GM12891 (cell line): ENCODE measurements around the gene TACC2.

Source experiments
- POLR2AphosphoS5 ChIP-seq: IDR thresholded peaks from 2 replicates; pipeline ENCODE4 v1.6.1; 2011; ENCODE audit warnings: low read depth, low read length, control low read depth
- POU2F2 ChIP-seq: IDR thresholded peaks from 2 replicates; pipeline ENCODE4 v1.6.1; 2011; ENCODE audit warnings: low read depth, mild to moderate bottlenecking, control low read depth, low read length, moderate library complexity

DNA sequence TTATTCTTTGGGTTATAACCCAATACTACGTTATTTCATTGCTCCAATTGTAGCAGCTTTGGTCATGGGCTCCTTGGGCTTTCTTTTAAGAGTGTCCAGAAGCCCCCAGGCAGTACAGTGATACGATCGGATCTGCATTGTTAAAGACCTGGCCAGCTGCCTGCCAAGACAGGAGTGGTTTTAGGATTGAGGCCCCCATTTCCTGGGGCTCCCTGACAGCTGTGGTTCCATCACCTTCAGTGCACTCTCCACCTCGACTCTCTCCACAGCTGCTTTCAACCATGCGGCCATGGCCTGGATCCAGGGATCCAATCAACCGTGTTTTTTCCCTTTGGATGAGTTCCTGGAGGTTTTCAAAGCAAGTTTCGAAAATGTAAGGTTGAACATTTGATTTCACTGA lies 158.7 kb downstream of the TACC2 start:
- TF ChIP-seq POLR2AphosphoS5 (no peak), POU2F2 (no peak)
